GM12875 (cell line): ENCODE results near the gene FAM227A.

Experiments used
- H3K4me3 ChIP-seq: one replicate; pipeline ENCODE4 v1.5.1; 2011; ENCODE audit warnings: low read depth, low read length, control low read depth
- CTCF ChIP-seq: IDR thresholded peaks from 2 replicates; pipeline ENCODE4 v1.5.1; 2011; ENCODE audit warnings: low read depth, mild to moderate bottlenecking, control low read depth, inconsistent platforms, low read length, moderate library complexity, borderline replicate concordance; ENCODE audit not compliant: insufficient read depth

The FAM227A gene

GRCh38 chr22:38689651-38690050, 33.5 kb upstream of the FAM227A start:
- no peak for TF ChIP-seq CTCF
- H3K4me3 ChIP-seq = no peak overlapping the region

- no peak overlapping the region for H3K4me3 ChIP-seq
- no peak for TF ChIP-seq CTCF
Measured at GRCh38 chr22:38685761-38686160, 29.6 kb upstream of the FAM227A start.

GRCh38 chr22:38684895-38685294, 28.7 kb upstream of the FAM227A start:
- TF ChIP-seq CTCF = no peak
- no peak overlapping the region for H3K4me3 ChIP-seq

- H3K4me3 ChIP-seq = peak within 1 kb of the TSS; percentile 98
- peak; percentile 75 for TF ChIP-seq CTCF
Measured at GRCh38 chr22:38681582-38682335, 25.6 kb upstream of the FAM227A start, which contains the start of gene TOMM22. TOMM22 (plus strand) TSS chr22:38681957; CDS start chr22:38681979, 22 bp downstream.

- H3K4me3 ChIP-seq = no peak overlapping the region
Measured at GRCh38 chr22:38675833-38676232, 19.6 kb upstream of the FAM227A start.

DNA sequence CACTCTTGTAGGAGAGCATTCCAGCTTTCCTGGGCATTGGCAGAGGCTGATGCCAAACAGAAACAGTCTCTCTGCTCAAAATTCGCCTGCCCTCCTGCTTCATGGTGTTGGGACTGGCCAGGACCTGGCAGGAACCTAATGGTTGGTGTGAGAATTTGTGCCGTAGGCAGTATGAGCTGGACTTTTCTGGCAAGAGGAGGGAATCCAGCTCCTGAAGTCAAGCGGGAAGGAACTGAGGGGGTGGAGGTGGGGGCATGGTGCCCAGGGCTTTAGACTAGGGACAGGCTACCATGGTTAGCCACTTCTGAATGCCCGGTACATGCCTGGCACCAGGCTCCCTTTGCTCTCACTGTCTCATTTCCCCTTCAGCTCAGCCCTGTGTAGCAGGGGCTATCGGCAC, 18.7 kb upstream of the FAM227A start:
- no peak overlapping the region for H3K4me3 ChIP-seq
- no peak for TF ChIP-seq CTCF

More at GRCh38 chr22:38675833-38676232, 19.6 kb upstream of the FAM227A start:
- no peak for TF ChIP-seq CTCF
